Retinal pigment epithelial cell (primary cell): ENCODE results near the gene HOXD3.

Experiments used
- DNase-seq: peaks from one replicate; pipeline ENCODE4 v3.0.0-alpha.2; 2010; ENCODE audit warnings: low read depth
- H3K4me3 ChIP-seq: 2 replicates; pipeline ENCODE4 v1.5.1; 2011; ENCODE audit warnings: mild to moderate bottlenecking, low read length, control low read depth, moderate library complexity
- TF ChIP-seq, protein P1 (sequence below): conservative IDR thresholded peaks from 2 replicates; pipeline ENCODE4 v1.5.1; 2011; ENCODE audit warnings: low read depth, low read length, control low read depth, inconsistent platforms

HOXD3 gene

DNA sequence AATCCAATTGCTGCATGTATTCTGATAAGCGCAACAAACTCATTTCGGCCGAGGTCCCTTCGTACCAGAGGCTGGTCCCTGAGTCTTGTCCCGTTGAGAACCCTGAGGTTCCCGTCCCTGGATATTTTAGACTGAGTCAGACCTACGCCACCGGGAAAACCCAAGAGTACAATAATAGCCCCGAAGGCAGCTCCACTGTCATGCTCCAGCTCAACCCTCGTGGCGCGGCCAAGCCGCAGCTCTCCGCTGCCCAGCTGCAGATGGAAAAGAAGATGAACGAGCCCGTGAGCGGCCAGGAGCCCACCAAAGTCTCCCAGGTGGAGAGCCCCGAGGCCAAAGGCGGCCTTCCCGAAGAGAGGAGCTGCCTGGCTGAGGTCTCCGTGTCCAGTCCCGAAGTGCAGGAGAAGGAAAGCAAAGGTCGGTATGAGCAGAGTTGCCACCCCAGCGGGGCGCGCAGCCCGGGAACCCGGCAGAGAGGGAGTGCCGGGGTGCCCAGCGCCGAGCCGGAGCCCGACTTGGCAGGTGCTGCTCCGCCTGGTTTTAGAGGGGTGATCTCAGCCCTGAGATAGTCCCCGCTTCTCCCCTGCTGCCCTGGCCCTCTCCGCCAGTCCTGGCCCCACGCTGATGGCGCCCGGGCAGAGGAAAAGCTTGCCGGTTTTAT, 39.8 kb upstream of the HOXD3 start:
- no peak overlapping the region for H3K4me3 ChIP-seq
- DNase-seq = no peak
- TF ChIP-seq, protein P1, sequence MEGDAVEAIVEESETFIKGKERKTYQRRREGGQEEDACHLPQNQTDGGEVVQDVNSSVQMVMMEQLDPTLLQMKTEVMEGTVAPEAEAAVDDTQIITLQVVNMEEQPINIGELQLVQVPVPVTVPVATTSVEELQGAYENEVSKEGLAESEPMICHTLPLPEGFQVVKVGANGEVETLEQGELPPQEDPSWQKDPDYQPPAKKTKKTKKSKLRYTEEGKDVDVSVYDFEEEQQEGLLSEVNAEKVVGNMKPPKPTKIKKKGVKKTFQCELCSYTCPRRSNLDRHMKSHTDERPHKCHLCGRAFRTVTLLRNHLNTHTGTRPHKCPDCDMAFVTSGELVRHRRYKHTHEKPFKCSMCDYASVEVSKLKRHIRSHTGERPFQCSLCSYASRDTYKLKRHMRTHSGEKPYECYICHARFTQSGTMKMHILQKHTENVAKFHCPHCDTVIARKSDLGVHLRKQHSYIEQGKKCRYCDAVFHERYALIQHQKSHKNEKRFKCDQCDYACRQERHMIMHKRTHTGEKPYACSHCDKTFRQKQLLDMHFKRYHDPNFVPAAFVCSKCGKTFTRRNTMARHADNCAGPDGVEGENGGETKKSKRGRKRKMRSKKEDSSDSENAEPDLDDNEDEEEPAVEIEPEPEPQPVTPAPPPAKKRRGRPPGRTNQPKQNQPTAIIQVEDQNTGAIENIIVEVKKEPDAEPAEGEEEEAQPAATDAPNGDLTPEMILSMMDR = no peak

DNA sequence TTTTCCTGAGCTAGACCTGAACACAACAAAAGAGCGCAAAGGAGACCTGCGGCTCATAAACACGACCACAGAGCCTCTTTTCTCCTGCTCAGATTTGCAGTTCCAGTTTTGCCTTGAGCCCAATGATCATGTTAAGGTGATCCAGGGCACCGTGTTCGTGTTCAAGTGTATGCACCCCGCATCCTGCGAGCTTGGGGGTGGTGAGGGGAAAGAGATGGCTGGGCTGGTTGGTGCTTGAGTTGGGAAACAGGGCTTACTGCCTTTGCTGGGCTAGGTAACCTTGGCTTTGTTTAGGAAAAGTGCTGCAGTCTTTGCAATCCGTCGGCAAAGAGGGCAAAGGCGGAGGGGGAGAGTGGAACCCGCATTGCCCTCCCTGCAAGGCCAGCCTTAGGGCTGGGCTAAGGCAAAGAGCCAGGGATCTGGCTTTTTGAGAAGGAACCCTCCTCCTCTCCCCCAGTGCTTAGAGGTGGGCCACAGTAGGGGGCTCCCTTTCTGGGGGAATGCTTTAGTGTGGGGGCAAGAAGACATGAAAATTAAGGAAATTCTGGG, 39.2 kb upstream of the HOXD3 start:
- TF ChIP-seq, protein P1 = no peak
- DNase-seq = no peak
- no peak overlapping the region for H3K4me3 ChIP-seq

DNA sequence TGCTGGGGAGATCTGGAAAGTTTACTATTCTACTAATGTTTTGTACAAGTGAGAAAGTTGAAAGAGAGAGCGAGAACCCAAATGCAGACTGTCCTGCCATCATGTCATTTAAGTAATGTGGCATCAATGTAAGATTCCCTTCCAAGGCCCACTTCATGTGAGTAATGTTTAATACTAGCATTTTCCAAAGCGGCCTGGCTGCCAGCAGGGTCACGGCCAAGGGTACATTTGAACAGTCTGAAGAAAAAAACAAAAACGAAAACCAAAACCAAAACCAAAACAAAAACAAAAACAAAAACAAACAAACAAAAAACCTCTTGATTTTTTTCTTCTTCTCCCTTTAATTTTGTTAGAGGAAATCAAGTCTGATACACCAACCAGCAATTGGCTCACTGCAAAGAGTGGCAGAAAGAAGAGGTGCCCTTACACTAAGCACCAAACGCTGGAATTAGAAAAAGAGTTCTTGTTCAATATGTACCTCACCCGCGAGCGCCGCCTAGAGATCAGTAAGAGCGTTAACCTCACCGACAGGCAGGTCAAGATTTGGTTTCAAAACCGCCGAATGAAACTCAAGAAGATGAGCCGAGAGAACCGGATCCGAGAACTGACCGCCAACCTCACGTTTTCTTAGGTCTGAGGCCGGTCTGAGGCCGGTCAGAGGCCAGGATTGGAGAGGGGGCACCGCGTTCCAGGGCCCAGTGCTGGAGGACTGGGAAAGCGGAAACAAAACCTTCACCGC, 38.3 kb upstream of the HOXD3 start:
- DNase-seq = no peak
- H3K4me3 ChIP-seq = no peak overlapping the region
- TF ChIP-seq, protein P1 = peak; percentile 47

DNA sequence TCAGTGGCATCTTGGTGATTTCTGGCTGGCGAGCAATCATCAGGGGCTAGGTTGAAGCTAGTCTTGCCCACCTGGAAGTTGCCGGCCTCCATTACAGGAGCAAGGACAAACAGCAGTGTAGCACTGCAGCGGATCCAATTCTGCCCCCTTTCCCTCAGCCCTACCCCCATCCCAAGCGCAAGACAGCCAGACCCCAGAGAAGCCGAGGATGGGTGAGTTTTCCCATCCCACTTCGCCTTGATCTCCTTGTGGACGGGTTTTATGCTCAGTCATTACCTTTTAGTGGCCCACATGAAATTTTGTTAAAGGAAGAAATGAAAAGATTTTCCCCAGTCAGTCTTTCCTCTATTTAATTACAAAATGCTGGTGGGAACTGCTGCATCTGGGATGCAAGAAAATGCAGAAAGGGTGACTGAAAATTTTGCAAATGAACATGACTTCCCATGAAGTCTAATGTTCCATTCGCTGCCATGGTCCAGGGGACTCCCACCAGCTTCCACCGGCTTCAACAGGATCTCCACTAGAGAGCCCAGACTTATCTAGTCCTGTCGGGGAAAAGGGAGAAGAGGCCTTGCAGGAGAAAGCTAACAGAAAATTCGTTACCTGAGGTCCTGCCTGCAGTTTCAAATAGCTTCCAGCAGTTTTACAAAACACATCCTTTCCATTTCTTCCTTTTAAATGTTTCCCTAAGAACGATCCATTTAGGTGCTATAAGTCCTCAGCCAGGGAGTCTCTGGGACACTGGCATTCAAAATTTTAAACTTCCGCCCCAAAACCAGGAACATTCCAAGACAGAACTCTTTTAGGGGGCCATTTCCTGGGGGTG, 36.5 kb upstream of the HOXD3 start:
- no peak overlapping the region for H3K4me3 ChIP-seq
- DNase-seq = no peak
- TF ChIP-seq, protein P1 = no peak

DNA sequence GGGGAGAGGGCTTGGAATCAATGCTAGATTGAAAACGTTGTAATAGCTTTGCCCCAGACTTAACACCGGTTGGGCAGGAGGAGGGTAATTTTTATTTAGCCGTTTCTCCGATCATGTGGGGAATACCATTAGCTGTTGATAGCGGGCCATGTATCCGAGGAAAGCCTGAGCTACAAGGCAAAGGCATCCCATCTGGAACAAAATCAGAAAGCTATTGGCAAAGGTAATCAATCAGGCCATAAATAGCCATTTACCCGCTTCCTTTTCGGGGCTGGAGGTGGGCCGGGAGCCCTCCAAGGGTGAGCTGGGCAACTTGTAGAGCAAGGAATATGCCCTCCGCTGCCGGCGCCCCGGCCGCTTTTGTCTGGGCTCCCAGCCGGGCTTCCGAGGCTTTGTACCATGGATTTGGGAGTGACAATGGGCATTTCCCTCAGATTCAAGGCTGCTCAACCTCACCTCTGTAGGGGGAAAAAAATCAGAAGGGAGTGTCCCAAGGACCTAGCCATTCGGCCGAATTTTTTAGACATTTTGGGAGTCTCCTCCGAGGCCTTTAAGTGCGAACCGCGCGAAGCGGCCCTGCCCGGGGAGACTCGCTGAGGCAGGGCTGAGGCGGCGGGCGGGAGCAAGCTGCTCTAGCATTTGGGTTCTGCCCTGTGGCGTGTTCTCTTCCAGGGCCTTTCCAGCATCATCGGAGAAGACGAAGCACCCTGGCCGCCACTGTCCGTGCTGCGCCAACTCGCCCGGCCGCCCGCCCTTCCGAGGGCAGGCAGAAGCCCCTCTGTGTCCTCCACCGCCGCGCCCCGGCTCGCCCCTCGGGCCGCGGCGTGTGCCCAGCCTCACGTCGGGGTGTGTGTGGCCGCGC, 35.7 kb upstream of the HOXD3 start:
- no peak overlapping the region for H3K4me3 ChIP-seq
- TF ChIP-seq, protein P1 = no peak
- no peak for DNase-seq

DNA sequence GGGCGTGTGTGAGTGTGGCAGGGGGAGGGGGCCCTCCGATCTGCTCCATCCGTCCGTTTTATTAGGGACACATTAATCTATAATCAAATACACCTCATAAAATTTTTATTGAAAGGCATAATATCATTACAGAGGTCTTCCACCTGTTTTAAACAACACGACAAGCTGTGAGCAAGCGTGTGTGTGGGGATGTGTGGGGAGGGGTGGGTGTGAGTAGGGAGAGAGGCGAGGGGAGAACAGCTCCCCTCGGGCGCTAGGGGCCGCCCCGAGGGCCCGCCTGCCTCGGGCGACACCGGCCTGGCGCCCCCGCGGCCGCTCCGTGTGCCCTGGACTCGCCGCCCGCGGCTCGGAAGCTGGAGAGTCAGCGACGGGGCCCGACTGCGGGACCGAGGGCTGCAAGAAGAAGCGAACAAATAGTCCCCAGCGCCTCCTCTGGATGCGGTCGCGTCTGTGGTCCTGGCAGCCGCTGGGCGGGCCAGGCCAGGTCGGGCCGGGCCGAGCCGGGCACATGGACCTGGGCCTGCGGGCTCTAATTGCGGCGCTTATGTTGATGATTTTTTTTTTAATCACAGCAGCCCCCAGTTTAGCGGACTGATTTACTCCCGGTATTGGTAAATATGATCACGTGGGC, 34.9 kb upstream of the HOXD3 start:
- TF ChIP-seq, protein P1 = no peak
- H3K4me3 ChIP-seq = no peak overlapping the region
- DNase-seq = no peak
